ENCODE results near the gene AADAT.
"Not testable (repeated sequence)": the region's sequence is repeated elsewhere in the genome, so short reads cannot be mapped to it uniquely, and the experiment has no call there.

Gene AADAT

GRCh38 chr4:170089274-170089667, 485 bp downstream of the AADAT start:
- DNase-seq = no peak

- DNase-seq = no peak
Measured at GRCh38 chr4:170088716-170089115, 1.0 kb downstream of the AADAT start.

GRCh38 chr4:170087163-170087700, 2.5 kb downstream of the AADAT start:
- DNase-seq = no peak

- DNase-seq = no peak
Measured at GRCh38 chr4:170083541-170083940, 6.2 kb downstream of the AADAT start.

- no peak for DNase-seq
Measured at GRCh38 chr4:170080496-170080895, 9.3 kb downstream of the AADAT start.

- DNase-seq = no peak
Measured at GRCh38 chr4:170079981-170080380, 9.8 kb downstream of the AADAT start.

GRCh38 chr4:170071196-170071595, 18.6 kb downstream of the AADAT start:
- no peak for DNase-seq

- DNase-seq = no peak
Measured at GRCh38 chr4:170068438-170069128, 21.2 kb downstream of the AADAT start.

- DNase-seq = no peak
Measured at GRCh38 chr4:170059421-170059820, 30.3 kb downstream of the AADAT start.

GRCh38 chr4:170058826-170059225, 30.9 kb downstream of the AADAT start:
- no peak for DNase-seq

GRCh38 chr4:170057866-170058265, 31.9 kb downstream of the AADAT start:
- no peak for DNase-seq

- DNase-seq = no peak
Measured at GRCh38 chr4:170052919-170053318, 36.8 kb downstream of the AADAT start.

- no peak for DNase-seq
Measured at GRCh38 chr4:170051402-170051801, 38.4 kb downstream of the AADAT start.

GRCh38 chr4:170049766-170050165, 40.0 kb downstream of the AADAT start:
- DNase-seq = no peak

- DNase-seq = no peak
Measured at GRCh38 chr4:170047771-170048354, 41.9 kb downstream of the AADAT start.

- DNase-seq = not testable (repeated sequence)
Measured at GRCh38 chr4:170046156-170046555, 43.6 kb downstream of the AADAT start.

GRCh38 chr4:170040031-170040680, 49.6 kb downstream of the AADAT start:
- no peak for DNase-seq

GRCh38 chr4:170038769-170039168, 51.0 kb downstream of the AADAT start:
- no peak for DNase-seq

GRCh38 chr4:170038232-170038631, 51.5 kb downstream of the AADAT start:
- DNase-seq = no peak

- DNase-seq = no peak
Measured at GRCh38 chr4:170037481-170037880, 52.3 kb downstream of the AADAT start.

- no peak for DNase-seq
Measured at GRCh38 chr4:170035845-170036244, 53.9 kb downstream of the AADAT start.

- no peak for DNase-seq
Measured at GRCh38 chr4:170035231-170035630, 54.5 kb downstream of the AADAT start.

- DNase-seq = no peak
Measured at GRCh38 chr4:170033999-170034398, 55.8 kb downstream of the AADAT start.

- DNase-seq = no peak
Measured at GRCh38 chr4:170030121-170030520, 59.6 kb downstream of the AADAT start.

Data from CD4-positive, alpha-beta T cell treated with Interleukin-15 for 1 hour (primary cell).